HG03159 (cell line): Measurements from ENCODE around the gene ASZ1.

Experiments used
- ATAC-seq: cut with Tn5 transposase; IDR thresholded peaks from one replicate; pipeline ENCODE4 v1.9.1; 2021; ENCODE audit warnings: mild to moderate bottlenecking, moderate library complexity; ENCODE audit not compliant: unreplicated experiment

Gene ASZ1

GRCh38 chr7:117347480-117347879 lies 79.8 kb downstream of the ASZ1 start:
- ATAC-seq: peak; percentile 14

- ATAC-seq: no peak
Observed at GRCh38 chr7:117346161-117346560, 81.1 kb downstream of the ASZ1 start.

- no peak for ATAC-seq
Observed at GRCh38 chr7:117338020-117338419, 89.3 kb downstream of the ASZ1 start.

- no peak for ATAC-seq
Observed at GRCh38 chr7:117333168-117333567, 94.1 kb downstream of the ASZ1 start.

- no peak for ATAC-seq
Observed at GRCh38 chr7:117332031-117332430, 95.3 kb downstream of the ASZ1 start.

- ATAC-seq: no peak
Observed at GRCh38 chr7:117325836-117326235, 101.5 kb downstream of the ASZ1 start.

GRCh38 chr7:117324960-117325359 lies 102.3 kb downstream of the ASZ1 start:
- ATAC-seq: no peak

GRCh38 chr7:117323851-117324711 lies 103.2 kb downstream of the ASZ1 start:
- no peak for ATAC-seq

GRCh38 chr7:117323305-117323850 lies 103.9 kb downstream of the ASZ1 start:
- no peak for ATAC-seq

- ATAC-seq: no peak
Observed at GRCh38 chr7:117322741-117323304, 104.5 kb downstream of the ASZ1 start, which contains the start of gene WNT2. Gene WNT2 (minus strand): TSS chr7:117323058. CDS start chr7:117322989, 69 bp downstream.

- ATAC-seq: no peak
Observed at GRCh38 chr7:117320523-117320922, 106.8 kb downstream of the ASZ1 start.

- no peak for ATAC-seq
Observed at GRCh38 chr7:117319181-117319580, 108.1 kb downstream of the ASZ1 start.

- no peak for ATAC-seq
Observed at GRCh38 chr7:117313582-117313981, 113.7 kb downstream of the ASZ1 start.
